ENCODE measurements around the gene ZNF70.

DNA sequence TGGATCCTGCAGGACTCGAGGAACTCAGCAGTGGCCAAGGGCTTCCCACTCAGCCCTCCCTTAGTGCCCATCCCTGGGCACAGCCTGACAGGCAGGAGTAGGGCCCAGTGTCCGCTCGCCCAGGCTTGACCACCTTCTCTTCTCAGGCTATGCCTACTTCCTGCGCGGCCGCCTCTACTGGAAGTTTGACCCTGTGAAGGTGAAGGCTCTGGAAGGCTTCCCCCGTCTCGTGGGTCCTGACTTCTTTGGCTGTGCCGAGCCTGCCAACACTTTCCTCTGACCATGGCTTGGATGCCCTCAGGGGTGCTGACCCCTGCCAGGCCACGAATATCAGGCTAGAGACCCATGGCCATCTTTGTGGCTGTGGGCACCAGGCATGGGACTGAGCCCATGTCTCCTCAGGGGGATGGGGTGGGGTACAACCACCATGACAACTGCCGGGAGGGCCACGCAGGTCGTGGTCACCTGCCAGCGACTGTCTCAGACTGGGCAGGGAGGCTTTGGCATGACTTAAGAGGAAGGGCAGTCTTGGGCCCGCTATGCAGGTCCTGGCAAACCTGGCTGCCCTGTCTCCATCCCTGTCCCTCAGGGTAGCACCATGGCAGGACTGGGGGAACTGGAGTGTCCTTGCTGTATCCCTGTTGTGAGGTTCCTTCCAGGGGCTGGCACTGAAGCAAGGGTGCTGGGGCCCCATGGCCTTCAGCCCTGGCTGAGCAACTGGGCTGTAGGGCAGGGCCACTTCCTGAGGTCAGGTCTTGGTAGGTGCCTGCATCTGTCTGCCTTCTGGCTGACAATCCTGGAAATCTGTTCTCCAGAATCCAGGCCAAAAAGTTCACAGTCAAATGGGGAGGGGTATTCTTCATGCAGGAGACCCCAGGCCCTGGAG, 32.6 kb upstream of the ZNF70 start:
- no peak for TF ChIP-seq CTCF (conservative IDR thresholded peaks at IDR 0.05; ENCODE audit: low read depth, low read length)
- no peak for TF ChIP-seq EZH2 (IDR thresholded peaks at IDR 0.05; ENCODE audit: borderline replicate concordance, low read depth, low read length, poor library complexity, severe bottlenecking)

Measured in A673 (cell line).